CD4-positive, alpha-beta T cell treated with Interleukin-6 for 4 hours (primary cell): ENCODE data around the gene GTSE1.
A peak's percentile ranks its signal among the peaks of the same experiment; 100 is the strongest.

Experiments used
- DNase-seq: peaks from one replicate; pipeline ENCODE4 v3.0.0-alpha.2; 2020; ENCODE audit warnings: mixed read lengths

The GTSE1 gene

GRCh38 chr22:46354176-46354992 is 57.7 kb downstream of the GTSE1 start:
- DNase-seq = no peak

GRCh38 chr22:46354993-46355305 is 58.3 kb downstream of the GTSE1 start:
- no peak for DNase-seq

GRCh38 chr22:46355369-46355995 is 58.8 kb downstream of the GTSE1 start:
- peak; percentile 58 for DNase-seq

- no peak for DNase-seq
Measured at GRCh38 chr22:46355996-46356471, 59.4 kb downstream of the GTSE1 start.

DNA sequence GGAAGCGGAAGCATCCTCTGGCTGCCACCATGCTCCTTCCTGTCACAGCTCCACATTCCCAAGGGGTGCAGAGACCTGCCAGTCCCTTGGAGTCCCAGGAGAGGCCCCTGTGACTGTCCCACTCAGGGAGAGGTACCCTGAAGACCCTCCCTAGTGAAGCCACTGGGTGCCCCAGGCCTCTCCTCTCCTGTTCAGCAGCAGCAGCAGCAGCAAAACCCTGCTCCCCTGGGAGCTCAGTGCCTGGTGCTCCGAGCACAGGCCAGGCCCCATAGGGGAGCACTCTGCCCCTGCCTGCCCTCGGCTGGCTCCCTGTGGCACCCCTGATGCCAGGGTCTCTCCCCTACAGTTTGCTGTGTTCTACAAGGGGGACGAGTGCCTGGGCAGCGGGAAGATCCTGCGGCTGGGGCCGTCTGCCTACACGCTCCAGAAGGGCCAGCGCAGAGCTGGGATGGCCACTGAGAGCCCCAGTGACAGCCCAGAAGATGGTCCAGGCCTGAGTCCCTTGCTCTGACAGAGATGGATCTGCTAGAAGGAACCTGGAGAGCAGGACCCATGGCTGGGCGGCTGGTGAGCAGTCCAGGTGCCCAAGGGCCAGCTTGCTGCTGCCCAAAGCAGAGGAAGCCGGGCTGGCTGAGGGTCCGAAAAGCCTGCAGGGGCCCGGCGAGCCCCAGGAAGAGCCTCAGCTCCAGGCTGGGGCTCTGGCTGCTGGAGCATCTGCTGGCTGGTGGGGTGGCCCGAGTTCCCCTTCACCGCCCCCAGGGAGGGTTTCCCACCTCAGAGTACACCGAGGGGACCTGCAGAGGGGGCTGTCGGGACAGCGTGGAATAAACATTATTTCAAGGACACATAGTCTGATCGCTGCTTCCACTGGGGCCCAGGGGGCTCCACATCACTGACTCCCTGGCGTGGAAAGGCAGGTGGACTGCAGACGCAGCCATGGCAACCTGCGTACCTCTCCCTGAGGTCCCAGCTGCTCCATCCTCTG is 60.1 kb downstream of the GTSE1 start:
- DNase-seq = no peak

DNA sequence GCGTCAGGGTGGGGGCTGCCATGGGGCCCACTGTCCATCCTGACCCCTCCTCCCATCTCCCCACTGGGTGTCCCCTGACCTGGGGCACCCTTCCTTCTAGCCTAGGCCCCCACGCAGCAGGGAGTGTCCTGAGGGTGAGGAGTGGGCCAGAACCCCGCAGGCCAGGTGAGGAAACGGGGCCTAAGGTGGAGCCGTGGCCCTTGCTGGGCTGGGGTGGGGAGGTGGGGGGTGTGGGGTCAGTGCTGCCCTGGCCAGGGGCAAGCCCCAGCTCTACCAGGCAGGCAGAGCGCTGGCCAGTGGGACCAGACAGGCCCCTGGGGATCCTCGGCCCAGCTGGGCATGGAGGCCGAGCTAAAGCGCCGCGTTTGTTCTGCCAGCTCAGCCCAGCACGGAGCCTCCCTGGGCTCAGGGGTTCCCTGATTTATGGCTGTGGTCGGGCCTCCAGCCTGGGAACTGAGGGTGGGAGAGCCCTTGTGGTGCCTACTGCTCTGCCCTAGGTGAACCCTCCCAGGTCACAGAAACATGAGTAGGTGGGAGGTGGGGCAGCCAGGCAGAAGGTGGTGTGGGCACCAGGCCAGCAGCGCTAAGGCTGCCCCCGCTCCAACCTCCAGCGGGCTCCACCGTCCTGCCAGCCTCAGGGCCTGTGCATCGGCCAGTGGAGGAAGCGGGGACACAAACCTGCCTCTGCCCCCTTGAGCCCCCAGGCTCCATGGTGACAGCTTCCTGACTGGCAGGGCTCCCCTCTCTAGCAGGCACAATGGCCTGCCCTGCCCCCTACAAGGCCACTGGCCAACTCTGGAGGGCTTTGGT is 61.2 kb downstream of the GTSE1 start:
- DNase-seq = no peak

GRCh38 chr22:46358766-46359165 is 62.1 kb downstream of the GTSE1 start:
- no peak for DNase-seq

DNA sequence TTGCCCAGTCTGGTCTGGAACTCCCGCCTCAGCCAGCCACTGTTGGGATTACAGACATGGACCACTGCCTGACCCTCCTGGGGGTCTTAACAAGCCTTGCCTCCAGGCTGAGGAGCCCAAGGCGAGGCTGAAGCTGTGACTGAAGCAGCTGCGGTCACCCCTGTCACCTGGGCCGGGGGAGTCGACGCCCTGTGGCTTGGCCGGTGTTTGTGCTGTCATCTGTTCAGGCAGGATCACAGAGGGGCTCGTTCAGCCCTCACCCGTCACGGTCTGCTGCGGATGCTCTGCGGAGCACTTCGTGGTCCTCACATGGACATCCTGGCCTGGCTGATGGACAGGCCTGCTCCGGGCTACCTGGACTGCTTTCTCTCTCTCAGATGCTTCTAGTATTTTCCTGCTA is 62.7 kb downstream of the GTSE1 start:
- DNase-seq = no peak

DNA sequence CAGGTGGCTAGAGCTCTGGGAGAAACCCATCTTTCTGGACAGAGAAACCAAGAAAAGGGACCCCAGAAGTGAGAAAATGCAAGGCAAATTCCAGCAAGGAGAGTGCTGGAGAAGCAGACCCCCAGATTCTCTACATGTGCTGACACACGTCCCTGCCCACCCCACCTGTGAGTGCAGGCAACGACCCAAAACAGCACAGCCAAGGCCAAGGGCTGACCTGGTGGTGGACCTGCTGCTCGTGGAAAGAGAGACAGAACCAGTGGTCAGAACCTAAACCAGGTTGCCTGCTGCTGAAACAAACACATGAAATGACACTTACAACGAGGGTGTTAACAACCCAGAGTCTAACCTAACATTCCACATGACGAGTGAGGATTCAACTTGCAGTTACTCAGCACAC is 63.4 kb downstream of the GTSE1 start:
- no peak for DNase-seq

DNA sequence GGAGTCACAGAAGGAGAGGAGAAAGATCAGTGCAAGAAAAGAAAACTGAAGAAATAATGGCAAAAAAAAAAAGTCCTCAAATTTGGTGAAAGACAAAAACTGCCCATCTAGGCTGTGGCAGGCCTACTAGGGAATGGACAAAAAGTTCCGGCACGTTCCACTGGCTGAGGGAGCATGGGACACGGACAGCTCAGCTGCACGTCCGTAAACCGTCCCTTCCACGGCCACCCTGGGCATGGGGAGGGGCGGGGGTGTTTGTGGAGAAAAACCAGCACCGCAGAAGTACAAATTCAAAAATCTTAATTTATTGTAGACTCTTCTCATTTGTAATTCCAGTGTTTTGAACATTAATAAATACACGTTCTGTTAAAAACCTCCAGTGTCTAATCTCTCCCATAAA is 64.2 kb downstream of the GTSE1 start:
- DNase-seq = no peak

DNA sequence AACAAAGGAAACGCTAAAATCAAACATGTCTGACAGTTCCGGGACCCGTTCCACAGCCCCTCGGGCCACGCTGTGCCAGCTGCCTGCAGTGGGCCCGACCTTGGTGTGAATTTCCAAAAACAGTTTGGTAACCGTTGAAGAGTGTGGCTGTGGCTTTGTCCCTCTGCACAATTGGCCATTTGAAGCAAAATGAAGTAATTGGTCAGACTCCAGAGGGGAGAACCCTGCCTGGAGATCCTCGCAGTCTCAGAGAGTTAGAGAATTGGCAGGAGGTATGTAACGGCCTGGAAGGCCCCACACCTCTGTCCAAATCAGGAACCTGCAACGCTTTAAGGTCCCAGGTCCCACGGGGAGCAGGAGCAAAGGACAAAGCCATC is 65.1 kb downstream of the GTSE1 start:
- DNase-seq = no peak

DNA sequence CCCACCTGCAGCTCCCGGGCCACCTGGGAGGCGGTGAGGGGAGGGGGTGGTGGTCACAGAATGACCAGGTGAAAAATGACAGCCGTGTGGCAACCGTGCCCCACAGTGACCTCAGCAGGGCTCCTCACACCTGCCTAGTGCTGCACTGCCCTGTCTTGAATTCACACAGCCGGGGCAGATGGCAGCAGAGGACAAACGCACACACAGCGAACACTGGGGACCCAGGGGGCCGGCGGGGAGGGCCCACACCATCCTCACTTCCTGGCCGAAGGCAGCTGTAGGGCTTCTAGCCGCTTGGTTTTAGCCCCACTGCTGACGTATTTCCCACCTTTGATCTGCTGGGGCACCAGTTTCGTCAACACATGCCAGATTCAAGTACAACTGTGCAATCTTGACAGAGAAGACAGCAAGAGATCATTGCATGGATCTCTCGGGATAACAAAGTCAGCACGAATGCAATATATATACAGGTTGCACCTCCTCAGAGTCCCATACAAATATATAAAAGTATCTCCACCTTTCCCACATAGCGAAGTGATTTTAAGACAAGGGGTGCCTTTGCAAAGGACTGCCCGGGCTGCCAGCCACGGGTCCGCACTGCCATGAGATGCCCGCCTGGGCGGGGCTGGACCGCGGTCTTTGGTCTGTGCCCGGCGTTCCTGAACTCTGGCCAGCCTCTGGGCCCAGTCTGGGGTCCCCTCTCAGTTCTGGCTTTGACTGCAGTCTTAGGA is 65.7 kb downstream of the GTSE1 start:
- no peak for DNase-seq

DNA sequence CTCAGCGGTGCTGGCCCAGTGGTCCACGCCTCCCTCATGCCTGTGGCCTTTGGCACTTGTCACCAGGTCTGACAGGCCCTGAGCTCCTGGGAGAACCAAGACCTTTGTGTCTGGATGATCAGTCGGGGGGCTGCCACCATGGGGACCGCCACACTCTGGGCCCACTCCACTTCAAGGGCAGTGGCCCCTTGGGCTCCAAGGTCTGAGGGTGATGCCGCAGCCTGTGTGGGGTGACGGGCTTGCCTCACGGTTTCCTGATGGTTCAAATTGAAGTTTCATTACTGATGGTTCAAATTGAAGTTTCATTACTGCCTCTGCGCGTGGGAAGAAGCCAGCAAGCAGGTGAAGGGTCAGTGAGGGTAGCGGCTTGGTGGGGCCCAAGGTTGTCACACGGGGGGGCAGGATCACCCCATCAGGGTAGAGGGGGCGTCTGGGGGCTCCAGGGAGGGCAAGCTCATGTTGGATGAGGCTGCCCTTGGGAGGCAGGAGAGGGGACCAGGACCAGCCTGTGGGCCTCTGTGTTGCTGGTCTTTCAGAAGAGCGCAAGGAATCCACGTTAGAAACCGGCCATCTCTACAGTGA is 66.4 kb downstream of the GTSE1 start:
- no peak for DNase-seq

- no peak for DNase-seq
Measured at GRCh38 chr22:46363611-46364321, 67.1 kb downstream of the GTSE1 start.

DNA sequence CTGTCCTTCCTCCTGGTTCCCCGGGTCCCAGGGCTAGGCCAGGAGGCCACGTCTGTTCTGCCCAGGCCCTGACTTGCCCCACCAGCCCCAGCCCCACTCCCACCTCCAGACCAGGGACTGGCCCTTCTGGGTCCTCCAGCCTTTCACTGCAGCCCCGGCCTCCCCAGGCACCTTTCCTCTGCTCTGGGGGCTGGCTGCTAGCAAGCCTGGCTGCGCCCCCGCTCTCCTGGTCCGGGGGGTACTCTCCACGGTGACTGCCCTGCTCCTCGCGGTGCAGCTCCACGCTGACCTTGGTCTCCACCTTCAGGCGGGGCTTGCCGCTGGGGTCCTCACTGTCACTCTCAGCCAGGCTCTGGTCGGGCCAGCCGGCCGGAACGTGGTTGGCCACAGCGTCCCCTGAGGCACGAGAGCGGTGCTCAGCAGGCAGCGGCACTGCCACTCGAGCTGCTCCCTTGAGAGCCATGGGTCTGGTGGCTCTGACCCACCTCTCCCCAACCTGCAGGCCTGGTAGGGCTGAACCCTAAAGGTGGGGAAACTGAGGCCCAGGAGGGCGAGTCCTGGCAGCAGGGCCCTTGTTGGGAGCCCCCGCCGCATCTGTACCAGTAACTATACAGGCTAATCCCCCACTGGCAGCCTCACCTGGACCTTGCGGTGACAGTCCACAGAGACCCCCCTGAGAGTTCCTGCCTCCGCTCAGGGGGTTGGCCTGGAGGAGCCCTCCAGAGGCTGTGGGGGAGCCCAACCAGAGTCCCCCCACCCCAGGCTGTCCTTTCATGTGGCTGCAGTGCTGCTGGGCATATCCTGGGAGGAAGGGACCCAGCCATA is 67.9 kb downstream of the GTSE1 start:
- no peak for DNase-seq

DNA sequence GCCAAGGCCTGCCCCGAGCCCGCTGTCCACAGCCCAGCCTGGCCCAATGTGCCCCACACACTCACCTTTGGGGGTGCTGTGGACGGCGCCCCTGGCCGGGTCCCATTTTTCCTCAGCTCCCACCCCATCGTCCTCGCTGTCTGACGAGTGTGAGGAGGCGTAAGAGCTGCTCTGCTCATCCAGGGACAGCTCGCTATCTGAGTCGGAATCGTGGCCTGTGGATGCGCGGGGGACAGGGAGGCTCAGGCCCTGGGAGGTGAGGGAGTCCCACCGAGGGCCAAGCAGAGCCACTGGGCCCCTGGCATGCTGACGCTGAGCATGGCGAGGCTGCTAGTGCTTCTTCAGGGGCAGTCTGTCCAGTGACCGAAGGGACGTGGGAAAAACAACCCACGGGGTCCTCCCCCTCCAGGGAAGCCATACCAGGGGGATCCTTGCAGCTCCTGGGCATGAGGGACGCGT is 68.5 kb downstream of the GTSE1 start:
- DNase-seq = no peak

DNA sequence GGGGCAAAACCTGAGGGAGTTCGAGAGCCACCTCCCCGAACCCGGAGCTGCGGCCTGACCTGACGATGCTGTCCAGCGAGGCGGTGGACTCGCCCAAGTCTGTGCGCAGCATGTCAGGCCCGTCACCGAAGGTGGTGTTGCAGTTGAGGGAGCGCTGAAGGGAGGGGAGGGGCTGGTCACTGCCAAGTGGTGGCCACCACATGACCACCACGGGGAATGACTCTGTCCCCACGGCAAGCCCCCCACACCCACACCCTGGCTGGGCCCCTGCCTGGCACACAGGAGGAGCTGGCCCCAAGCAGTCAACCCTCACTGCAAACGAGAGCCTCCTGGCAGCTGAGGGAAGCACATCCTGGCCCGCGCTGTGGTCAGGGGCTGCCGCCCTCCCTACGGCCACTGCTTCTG is 69.7 kb downstream of the GTSE1 start:
- no peak for DNase-seq

GRCh38 chr22:46366801-46367706 is 70.4 kb downstream of the GTSE1 start:
- peak; percentile 15 for DNase-seq
